MM.1S (cell line): ENCODE results near the gene FOXO6.

Experiments used
- DNase-seq: peaks from one replicate; pipeline ENCODE4 v3.0.0-alpha.2; 2015
- H2AFZ ChIP-seq: fragments of 300-600 bp; sonication (generic); 2 replicates; pipeline ENCODE4 v1.6.0; 2016; ENCODE audit warnings: antibody characterized with exemption, low read length
- H3F3A ChIP-seq: fragments of 300-600 bp; sonication (generic); 2 replicates; pipeline ENCODE4 v1.6.1; 2016; ENCODE audit warnings: mild to moderate bottlenecking, antibody characterized with exemption, low read length, moderate library complexity, mixed read lengths; ENCODE audit not compliant: insufficient read depth
- H3K27ac ChIP-seq: fragments of 300-600 bp; sonication (generic); 2 replicates; pipeline ENCODE4 v1.5.1; 2016; ENCODE audit warnings: mild to moderate bottlenecking, low read length
- H3K27me3 ChIP-seq: fragments of 300-600 bp; sonication (generic); replicated peaks from 2 replicates; pipeline ENCODE4 v1.6.0; 2016; ENCODE audit warnings: low read length; ENCODE audit not compliant: insufficient read depth
- H3K36me3 ChIP-seq: fragments of 300-600 bp; sonication (generic); replicated peaks from 2 replicates; pipeline ENCODE4 v1.6.1; 2016; ENCODE audit warnings: mild to moderate bottlenecking, low read length, mixed read lengths; ENCODE audit not compliant: insufficient read depth
- H3K4me1 ChIP-seq: fragments of 300-600 bp; sonication (generic); 2 replicates; pipeline ENCODE4 v1.6.1; 2016; ENCODE audit warnings: low read length, mixed read lengths
- H3K4me2 ChIP-seq: fragments of 300-600 bp; sonication (generic); 2 replicates; pipeline ENCODE4 v1.6.0; 2016; ENCODE audit warnings: low read depth, low read length
- H3K4me3 ChIP-seq: fragments of 300-600 bp; sonication (generic); 2 replicates; pipeline ENCODE4 v1.5.1; 2016; ENCODE audit warnings: low read length, mixed read lengths
- H3K79me2 ChIP-seq: fragments of 300-600 bp; sonication (generic); 2 replicates; pipeline ENCODE4 v1.6.1; 2016; ENCODE audit warnings: mixed run types, low read length, mixed read lengths
- H3K9ac ChIP-seq: fragments of 300-600 bp; sonication (generic); 2 replicates; pipeline ENCODE4 v1.6.1; 2016; ENCODE audit warnings: low read length, mixed read lengths
- H3K9me2 ChIP-seq: fragments of 300-600 bp; sonication (generic); replicated peaks from 2 replicates; pipeline ENCODE4 v1.6.1; 2016; ENCODE audit warnings: mild to moderate bottlenecking, low read length, mixed read lengths; ENCODE audit not compliant: insufficient read depth
- H3K9me3 ChIP-seq: fragments of 300-600 bp; sonication (generic); replicated peaks from 2 replicates; pipeline ENCODE4 v1.6.1; 2016; ENCODE audit warnings: mild to moderate bottlenecking, low read length, mixed read lengths; ENCODE audit not compliant: insufficient read depth
- H4K20me1 ChIP-seq: fragments of 300-600 bp; sonication (generic); 2 replicates; pipeline ENCODE4 v1.6.1; 2016; ENCODE audit warnings: mild to moderate bottlenecking, low read length, moderate library complexity, mixed read lengths; ENCODE audit not compliant: insufficient read depth
- EZH2 ChIP-seq: fragments of 300-600 bp; sonication (generic); optimal IDR thresholded peaks from 2 replicates; pipeline ENCODE3; 2017; ENCODE audit warnings: low read depth, mild to moderate bottlenecking, antibody characterized with exemption, low read length, mixed read lengths
- EZH2phosphoT487 ChIP-seq: fragments of 300-600 bp; sonication (generic); IDR thresholded peaks from 2 replicates; pipeline ENCODE4 v1.6.1; 2018; ENCODE audit warnings: antibody characterized with exemption, low read length
- TF ChIP-seq, protein P1 (sequence below): fragments of 300-600 bp; sonication (generic); IDR thresholded peaks from 2 replicates; pipeline ENCODE4 v1.5.1; 2016; ENCODE audit warnings: antibody characterized with exemption, low read length, mixed read lengths

The FOXO6 gene

DNA sequence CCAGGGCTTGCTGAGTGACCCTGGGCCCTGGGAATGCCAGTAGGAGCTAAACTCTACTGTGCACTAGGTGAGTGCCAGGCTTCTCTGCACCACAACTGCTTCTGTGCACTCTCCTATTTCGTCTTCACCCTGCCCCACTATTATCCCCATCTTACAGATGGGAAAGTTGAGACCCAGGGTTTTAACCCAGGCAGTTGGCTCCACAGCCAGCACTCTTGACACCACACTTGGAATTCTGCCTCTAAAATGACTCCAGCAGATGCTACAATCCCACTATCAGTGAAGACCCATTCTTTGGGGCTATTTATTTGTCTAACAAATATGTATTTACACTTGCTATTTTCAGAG is 56.1 kb downstream of the FOXO6 start:
- no peaks in the 10 kb centered on the region for H3K9me2 ChIP-seq
- H3K4me3 ChIP-seq = no peak overlapping the region
- H4K20me1 ChIP-seq = no peaks in the 10 kb centered on the region
- H3K4me1 ChIP-seq = no peaks in the 10 kb centered on the region
- TF ChIP-seq EZH2phosphoT487 (no peak), EZH2 (no peak)
- TF ChIP-seq, protein P1, sequence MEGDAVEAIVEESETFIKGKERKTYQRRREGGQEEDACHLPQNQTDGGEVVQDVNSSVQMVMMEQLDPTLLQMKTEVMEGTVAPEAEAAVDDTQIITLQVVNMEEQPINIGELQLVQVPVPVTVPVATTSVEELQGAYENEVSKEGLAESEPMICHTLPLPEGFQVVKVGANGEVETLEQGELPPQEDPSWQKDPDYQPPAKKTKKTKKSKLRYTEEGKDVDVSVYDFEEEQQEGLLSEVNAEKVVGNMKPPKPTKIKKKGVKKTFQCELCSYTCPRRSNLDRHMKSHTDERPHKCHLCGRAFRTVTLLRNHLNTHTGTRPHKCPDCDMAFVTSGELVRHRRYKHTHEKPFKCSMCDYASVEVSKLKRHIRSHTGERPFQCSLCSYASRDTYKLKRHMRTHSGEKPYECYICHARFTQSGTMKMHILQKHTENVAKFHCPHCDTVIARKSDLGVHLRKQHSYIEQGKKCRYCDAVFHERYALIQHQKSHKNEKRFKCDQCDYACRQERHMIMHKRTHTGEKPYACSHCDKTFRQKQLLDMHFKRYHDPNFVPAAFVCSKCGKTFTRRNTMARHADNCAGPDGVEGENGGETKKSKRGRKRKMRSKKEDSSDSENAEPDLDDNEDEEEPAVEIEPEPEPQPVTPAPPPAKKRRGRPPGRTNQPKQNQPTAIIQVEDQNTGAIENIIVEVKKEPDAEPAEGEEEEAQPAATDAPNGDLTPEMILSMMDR = no peak
- H3K79me2 ChIP-seq = no peaks in the 10 kb centered on the region
- no peak overlapping the region for H3K27ac ChIP-seq
- no peaks in the 10 kb centered on the region for H3K9me3 ChIP-seq
- no peak overlapping the region for H2AFZ ChIP-seq
- no peaks in the 10 kb centered on the region for H3F3A ChIP-seq
- H3K27me3 ChIP-seq = peaks cover 7% of the 10 kb centered on the region; the same call in 1 of the 2 replicates
- H3K36me3 ChIP-seq = no peaks in the 10 kb centered on the region
- no peak overlapping the region for H3K4me2 ChIP-seq
- no peak overlapping the region for H3K9ac ChIP-seq
- no peak for DNase-seq

DNA sequence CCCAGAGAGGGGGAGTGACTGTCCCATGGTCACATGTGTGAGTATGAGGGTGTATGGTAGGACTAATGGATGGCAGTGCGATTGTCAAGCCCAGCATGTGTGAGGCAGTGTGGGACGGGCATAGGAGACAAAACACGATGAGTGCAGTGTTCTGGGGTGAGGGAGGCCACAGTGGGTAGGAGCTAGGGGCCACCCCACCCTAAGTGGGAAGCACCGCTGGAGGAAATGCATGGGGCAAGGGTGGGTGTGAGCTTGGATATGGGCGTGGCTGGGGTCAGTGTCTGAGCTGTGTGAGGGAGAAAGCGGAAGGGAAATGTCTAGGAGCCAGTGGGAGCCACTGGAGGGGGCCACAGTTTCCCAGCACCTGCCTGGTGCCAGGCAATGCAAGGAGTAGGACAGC is 56.5 kb downstream of the FOXO6 start:
- H3K36me3 ChIP-seq = no peaks in the 10 kb centered on the region
- no peak overlapping the region for H2AFZ ChIP-seq
- no peak overlapping the region for H3K9ac ChIP-seq
- no peak for DNase-seq
- no peaks in the 10 kb centered on the region for H3K9me3 ChIP-seq
- TF ChIP-seq, protein P1 = no peak
- no peaks in the 10 kb centered on the region for H3F3A ChIP-seq
- H3K4me3 ChIP-seq = no peak overlapping the region
- no peaks in the 10 kb centered on the region for H3K4me1 ChIP-seq
- no peaks in the 10 kb centered on the region for H3K79me2 ChIP-seq
- H3K4me2 ChIP-seq = no peak overlapping the region
- peaks cover 5% of the 10 kb centered on the region; the same call in 1 of the 2 replicates for H3K27me3 ChIP-seq
- no peaks in the 10 kb centered on the region for H4K20me1 ChIP-seq
- H3K27ac ChIP-seq = no peak overlapping the region
- H3K9me2 ChIP-seq = no peaks in the 10 kb centered on the region

DNA sequence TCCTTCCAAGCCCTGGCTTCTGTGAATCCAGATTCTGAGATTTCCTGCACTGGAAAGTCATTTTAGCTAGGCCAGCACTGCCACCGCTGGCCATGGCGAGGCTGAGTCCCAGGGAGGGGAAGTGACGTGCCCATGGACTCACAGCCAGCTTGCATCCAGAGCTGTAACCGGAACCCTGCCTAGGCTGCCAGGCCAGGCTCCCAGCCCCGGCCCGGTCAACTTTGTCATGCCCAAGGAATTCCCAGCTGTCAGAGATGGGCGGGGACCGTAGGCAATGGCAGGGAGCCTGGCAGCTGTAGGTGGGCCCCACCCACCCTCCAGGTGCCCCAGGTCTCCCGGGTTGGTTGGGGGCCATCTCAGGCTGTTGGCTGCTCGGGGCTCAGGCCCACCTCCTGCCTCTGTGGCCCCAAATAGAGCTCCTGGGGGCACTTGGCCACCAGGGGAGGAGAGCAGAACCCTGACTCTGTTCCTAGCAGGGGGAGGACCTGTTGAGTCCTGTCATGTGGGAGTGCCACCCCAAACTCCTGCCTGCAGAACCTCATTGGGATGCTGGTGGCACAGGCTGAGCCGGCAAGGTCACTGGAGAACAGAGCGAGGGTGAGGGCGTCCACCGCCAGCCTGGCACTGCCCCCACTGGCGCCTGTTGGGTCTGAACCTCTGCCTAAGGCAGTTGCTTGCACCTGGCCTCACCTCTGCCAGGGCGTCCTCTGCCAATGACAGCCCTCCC is 57.8 kb downstream of the FOXO6 start:
- Histone ChIP-seq H3K9me2 (no peaks in the 10 kb centered on the region), H3K4me2 (no peak overlapping the region), H3K36me3 (no peaks in the 10 kb centered on the region), H3F3A (no peaks in the 10 kb centered on the region), H3K9ac (no peak overlapping the region), H3K4me3 (no peak overlapping the region), H4K20me1 (no peaks in the 10 kb centered on the region), H2AFZ (no peak overlapping the region), H3K9me3 (no peaks in the 10 kb centered on the region), H3K4me1 (no peaks in the 10 kb centered on the region), H3K79me2 (no peaks in the 10 kb centered on the region), H3K27ac (no peak overlapping the region), H3K27me3 (peaks cover 5% of the 10 kb centered on the region; the same call in 1 of the 2 replicates)
- no peak for DNase-seq
- TF ChIP-seq EZH2 (no peak), EZH2phosphoT487 (no peak)
- TF ChIP-seq, protein P1 = no peak
